ENCODE data around the gene RGS12. TPM values are rescaled to one million over a fixed set of nuclear protein-coding genes. Genes with fewer than 3 reads are reported as not detected.

RGS12 gene
- total RNA-seq, 1 experiment from 2014 or later: 16.9 TPM

- H3K27me3 Mint-ChIP-seq (ENCODE audit: low read depth): peaks cover 26% of the 10 kb centered on the region
- peak overlapping the region in 1 of 3 experiments; percentile 77; a peak in 2 of 7 replicates for H3K27ac Mint-ChIP-seq
- H3K79me2 ChIP-seq (ENCODE audit: insufficient read depth, low read length): no peaks in the 10 kb centered on the region
These were observed 1.8 kb downstream of the RGS12 start for GRCh38 chr4:3294401-3295241.

More at GRCh38 chr4:3294401-3295241, 1.8 kb downstream of the RGS12 start:
- H2AK5ac ChIP-seq (ENCODE audit: insufficient read length, low read length): no peak overlapping the region
- no peaks in the 10 kb centered on the region for H3K79me1 ChIP-seq (ENCODE audit: insufficient read depth, low read depth, low read length, poor library complexity, severe bottlenecking)
- H3T11ph ChIP-seq (ENCODE audit: low read length): no peak overlapping the region
- peak; percentile 27 for DNase-seq
- no peak overlapping the region for H4K91ac ChIP-seq (ENCODE audit: insufficient read length, low read depth, low read length)
- H3K23me2 ChIP-seq (ENCODE audit: insufficient read length, low read depth, low read length, poor library complexity, severe bottlenecking): peaks cover 16% of the 10 kb centered on the region
- H4K5ac ChIP-seq (ENCODE audit: insufficient read length, low read depth, low read length): no peak overlapping the region
- H3K9me3 Mint-ChIP-seq: no peaks in the 10 kb centered on the region
- H2BK20ac ChIP-seq (ENCODE audit: low read depth, low read length, poor library complexity, severe bottlenecking): no peak overlapping the region
- no peak overlapping the region for H2AFZ ChIP-seq (ENCODE audit: low read length)
- no CpG with 5 or more reads among the region's 19 CpGs for WGBS (ENCODE audit: extremely low coverage, insufficient read length, low lambda C conversion rate)
- H3K9ac ChIP-seq (ENCODE audit: extremely low read depth, insufficient read length, low read length): no peak overlapping the region
- no peak overlapping the region for H3K14ac ChIP-seq (ENCODE audit: insufficient read depth, low read length)
- H3K9me3 ChIP-seq (ENCODE audit: control insufficient read depth, low read depth, low read length): no peaks in the 10 kb centered on the region
- no peak overlapping the region for H2BK15ac ChIP-seq (ENCODE audit: low read depth, low read length)
- H4K20me1 ChIP-seq (ENCODE audit: control insufficient read depth, insufficient read depth, insufficient read length): no peaks in the 10 kb centered on the region
- no peaks in the 10 kb centered on the region; the same call in 1 of the 2 replicates for H3K27me3 ChIP-seq (ENCODE audit: insufficient read depth, low read length)
- no peak overlapping the region for H3K56ac ChIP-seq (ENCODE audit: insufficient read length, low read depth, low read length)
- H3K4me2 ChIP-seq (ENCODE audit: insufficient read depth, insufficient read length, low read length): no peak overlapping the region
- no peak overlapping the region for H2BK5ac ChIP-seq (ENCODE audit: insufficient read length, low read length)
- H3K4me3 Mint-ChIP-seq: peak overlapping the region in 1 of 2 experiments; percentile 61; a peak in 1 of 5 replicates
- peaks cover 35 to 58% of the 10 kb centered on the region in 2 experiments for H3K4me1 Mint-ChIP-seq
- H3K18ac ChIP-seq (ENCODE audit: insufficient read length, low read depth, low read length): no peak overlapping the region
- no peak overlapping the region for H3K23ac ChIP-seq (ENCODE audit: insufficient read length, low read depth, low read length)
- H3K4me1 ChIP-seq (ENCODE audit: insufficient read depth, low read length): no peaks in the 10 kb centered on the region
- H3K27ac ChIP-seq (ENCODE audit: insufficient read length, low read depth, low read length): no peak overlapping the region
- no peak overlapping the region for H2BK120ac ChIP-seq (ENCODE audit: low read depth, low read length, poor library complexity, severe bottlenecking)
- no peak for TF ChIP-seq CTCF (conservative IDR thresholded peaks at IDR 0.05)
- no peak overlapping the region for H4K8ac ChIP-seq (replicated peaks; ENCODE audit: insufficient read length, low read depth, low read length)
- no peaks in the 10 kb centered on the region; a peak in 1 of 7 replicates for H3K36me3 Mint-ChIP-seq (ENCODE audit: insufficient read depth in 1 of 3, low read depth in 3 of 3)
- no peak overlapping the region for H2BK12ac ChIP-seq (ENCODE audit: insufficient read length, low read depth, low read length)
- H3K4ac ChIP-seq (ENCODE audit: low read depth, low read length): no peak overlapping the region

Data from H9 (cell line).